Vagina (tissue), 2 donors: ENCODE data around the gene CBX2.

Experiments used
- CTCF ChIP-seq, 3 experiments: fragments of 450-650 bp in 2 of 3; fragments of 200-600 bp in 1 of 3; sonication (generic) in 1 of 3; IDR thresholded peaks; one replicate each; pipeline ENCODE4 v1.5.1; 2017 to 2019; ENCODE audit warnings: antibody characterized with exemption in 3 of 3, mild to moderate bottlenecking in 2 of 3, moderate library complexity in 2 of 3
- POLR2A ChIP-seq, 2 donors: fragments of 450-650 bp; IDR thresholded peaks; one replicate each; pipeline ENCODE4 v1.6.1; 2017; ENCODE audit warnings: antibody characterized with exemption in 2 of 2, mild to moderate bottlenecking in 2 of 2, moderate library complexity in 2 of 2

GRCh38 chr17:79771276-79771675 is 6.7 kb upstream of the CBX2 start:
- TF ChIP-seq CTCF (IDR thresholded peaks at IDR 0.05): no peak
- TF ChIP-seq POLR2A (IDR thresholded peaks at IDR 0.05): no peak
